SK-MEL-5 (cell line): Measurements from ENCODE around the gene GUK1. TPM values are rescaled to one million over a fixed set of nuclear protein-coding genes. Genes with fewer than 3 reads are reported as not detected.
"Not testable (repeated sequence)": the region's sequence is repeated elsewhere in the genome, so short reads cannot be mapped to it uniquely, and the experiment has no call there.

ENCODE experiments used
- DNase-seq: peaks from one replicate; pipeline ENCODE4 v3.0.0-alpha.2; 2016; ENCODE audit warnings: low read depth, low spot score
- in situ Hi-C: cut with HindIII; loops from 2 replicates; pipeline ENCODE4 v1.10.0; 2016; ENCODE audit warnings: low sequenced_read_pairs, high pct_unique_total_duplicates, low pct_unique_long_range_greater_than_20kb
- total RNA-seq: library from RNA; depleted of rRNA; stranded (reverse); fragments of >200 nt; shearing (Covaris generic); gene quantifications from 2 replicates; pipeline ENCODE4 v1.2.3, GENCODE V29; 2014

GUK1 gene
- total RNA-seq, 1 experiment from 2014 or later, result 198 TPM

DNA sequence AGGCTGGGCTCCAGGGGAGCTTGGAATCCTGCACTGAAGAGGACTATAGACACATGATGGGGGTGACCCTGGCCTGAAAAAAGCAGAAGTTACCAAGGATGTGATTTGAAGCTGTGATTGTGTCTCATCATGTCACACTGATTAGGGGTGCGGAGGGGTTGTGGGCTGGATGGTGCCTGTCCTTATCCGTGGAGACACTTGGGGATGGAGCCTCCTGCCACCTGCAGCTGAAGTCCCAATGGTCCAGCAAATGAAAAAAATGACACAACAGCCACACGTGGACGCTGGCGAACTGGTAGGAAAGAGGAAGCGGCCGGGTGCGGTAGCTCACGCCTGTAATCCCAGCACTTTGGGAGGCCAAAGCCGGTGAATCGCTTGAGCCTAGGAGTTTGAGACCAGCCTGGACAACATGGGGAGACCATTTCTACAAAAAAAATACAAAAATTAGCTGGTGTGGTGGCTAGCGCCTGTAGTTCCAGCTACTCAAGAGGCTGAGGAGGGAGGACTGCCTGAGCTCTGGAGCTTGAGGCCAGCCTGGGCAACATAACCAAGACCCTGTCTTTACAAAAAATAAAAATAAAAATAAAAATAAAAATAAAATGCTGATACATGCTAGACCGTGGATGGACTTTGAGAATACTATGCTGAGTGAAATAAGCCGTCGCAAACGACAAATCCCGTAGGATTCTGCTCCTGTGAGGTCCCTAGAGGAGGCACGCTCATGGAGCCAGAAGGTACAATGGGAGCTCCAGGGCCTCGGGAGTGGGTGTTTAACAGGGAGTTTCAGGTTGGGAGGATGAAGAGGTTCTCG, 24.7 kb downstream of the GUK1 start:
- in situ Hi-C loops, result no loop called here
- DNase-seq, result no peak

DNA sequence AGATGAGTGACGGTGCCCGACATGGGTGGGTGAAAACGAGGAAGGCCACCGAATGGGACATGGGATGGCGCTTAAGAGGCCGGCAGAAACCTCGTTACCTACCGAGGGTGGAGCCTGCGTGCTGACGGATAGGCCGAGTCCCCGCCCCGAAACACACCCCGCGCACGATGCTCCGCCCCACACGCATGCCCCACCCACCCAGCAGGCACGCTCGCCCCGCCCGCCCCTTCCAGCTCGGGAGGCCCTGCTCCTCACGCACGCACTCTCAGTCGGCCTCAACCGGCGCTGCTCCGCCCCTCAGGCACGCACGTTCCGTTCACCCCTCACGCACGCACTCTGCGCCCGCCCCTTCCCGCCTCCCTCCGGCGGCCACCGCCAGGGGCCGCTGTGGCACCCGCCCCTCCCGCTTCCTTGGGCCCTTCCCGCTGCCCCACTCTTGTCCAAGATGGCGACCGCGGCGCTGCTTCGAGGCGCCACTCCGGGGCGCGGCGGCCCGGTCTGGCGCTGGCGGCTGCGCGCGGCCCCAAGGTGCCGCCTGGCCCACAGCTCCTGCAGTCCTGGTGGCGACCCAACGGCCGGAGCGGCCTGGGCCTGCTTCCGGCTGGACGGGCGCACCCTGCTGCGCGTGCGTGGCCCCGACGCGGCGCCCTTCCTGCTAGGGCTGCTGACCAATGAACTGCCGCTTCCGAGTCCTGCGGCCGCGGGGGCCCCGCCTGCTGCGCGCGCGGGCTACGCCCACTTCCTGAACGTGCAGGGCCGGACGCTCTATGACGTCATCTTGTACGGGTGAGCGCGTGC, 25.5 kb downstream of the GUK1 start, which contains the start of gene IBA57:
Gene IBA57 (plus strand): TSS at position 433 of the 798 bp plus-strand sequence. CDS start 13 bp downstream, at position 446.
- in situ Hi-C loops, result no loop called here
- peak; percentile 98 for DNase-seq

DNA sequence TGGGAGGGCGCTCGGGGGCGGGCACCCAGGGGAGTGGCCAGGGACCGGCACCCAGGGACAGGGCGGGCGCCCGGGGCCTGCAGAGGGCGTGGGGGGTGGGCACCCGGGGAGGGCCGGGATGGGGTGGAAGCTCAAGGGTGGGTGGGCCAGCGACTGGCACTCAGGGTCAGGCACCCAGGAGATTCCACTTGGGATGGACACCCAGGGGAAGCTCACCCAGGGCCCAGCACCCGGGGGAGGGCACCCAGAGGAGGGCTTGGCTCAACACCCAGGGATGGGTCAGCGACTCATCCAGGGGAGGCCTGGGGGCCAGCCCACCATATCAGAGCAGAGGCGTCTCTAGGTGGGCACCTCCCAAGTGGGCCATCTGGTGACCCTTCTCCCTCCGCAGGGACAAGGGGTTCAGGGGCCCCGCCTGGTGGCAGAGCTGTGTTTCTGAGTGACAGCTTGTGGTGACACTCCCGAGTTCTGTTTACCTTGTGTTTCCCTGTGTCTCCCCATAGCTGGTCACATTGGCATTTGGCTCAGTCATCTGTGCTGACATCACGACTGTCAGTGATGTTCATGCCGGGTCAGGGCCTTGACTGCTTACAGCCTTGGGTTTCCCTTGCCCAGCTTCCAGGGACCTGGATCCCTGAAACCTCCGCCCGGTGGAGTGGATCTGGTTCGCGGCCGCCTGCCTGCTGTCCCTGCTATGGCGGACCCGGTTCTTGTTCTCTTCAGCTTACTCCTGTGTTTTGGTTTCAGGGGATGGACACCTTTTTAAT, 26.3 kb downstream of the GUK1 start:
- DNase-seq, result peak; percentile 50
- in situ Hi-C loops, result no loop called here

DNA sequence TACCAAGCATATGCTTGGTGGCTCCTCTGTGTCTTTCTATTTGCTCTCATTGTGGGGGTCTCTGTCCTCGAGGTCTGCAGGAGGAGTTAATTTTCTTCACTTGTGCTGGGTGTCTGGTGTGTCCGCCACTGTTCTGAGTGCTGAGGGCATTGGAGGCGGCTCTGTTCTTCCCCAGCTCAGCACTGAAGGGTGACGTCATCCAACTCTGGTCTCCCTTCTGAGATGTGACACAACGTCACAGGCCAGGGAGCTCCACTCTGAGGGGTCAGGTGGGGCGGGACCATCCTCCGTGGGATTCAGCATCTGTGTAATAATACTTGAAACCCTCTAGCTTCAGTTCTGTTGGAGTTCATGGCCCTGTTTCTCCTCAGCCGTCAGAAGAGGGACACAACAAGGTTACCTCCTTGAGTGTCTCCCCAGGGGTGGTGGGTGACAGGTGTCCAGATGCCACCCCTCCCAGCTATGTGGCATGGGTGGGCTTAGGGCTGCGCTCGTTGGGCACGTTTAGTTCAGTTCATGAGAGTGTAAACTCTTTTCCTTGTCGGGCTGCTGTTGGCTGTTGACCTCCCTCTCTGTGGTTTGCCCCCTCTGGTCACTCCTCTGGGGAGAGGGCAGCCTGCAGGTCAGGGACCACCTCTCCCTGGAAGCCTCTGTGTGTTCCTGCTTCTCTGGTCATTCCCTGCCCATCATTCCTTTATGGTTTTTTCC, 28.6 kb downstream of the GUK1 start:
- in situ Hi-C loops, result no loop called here
- DNase-seq, result no peak

DNA sequence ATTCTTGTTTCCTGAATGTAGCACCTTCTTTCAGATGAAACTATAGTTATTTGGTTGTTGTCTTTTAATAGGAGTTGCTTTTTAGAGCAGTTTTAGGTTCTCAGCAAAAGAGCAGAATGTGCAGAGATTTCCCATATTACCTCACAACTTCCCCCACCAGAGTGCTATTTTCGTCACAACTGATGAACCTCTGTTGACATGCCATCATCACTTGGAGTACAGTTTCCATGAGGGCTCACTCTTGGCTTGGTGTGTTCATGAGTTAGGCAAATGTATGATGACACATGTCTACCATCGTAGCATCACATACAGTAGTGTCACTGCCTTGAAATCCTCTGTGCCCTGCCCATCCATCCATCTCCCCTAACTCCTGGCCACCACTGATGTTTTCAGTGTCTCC, 29.3 kb downstream of the GUK1 start:
- in situ Hi-C loops, result no loop called here

DNA sequence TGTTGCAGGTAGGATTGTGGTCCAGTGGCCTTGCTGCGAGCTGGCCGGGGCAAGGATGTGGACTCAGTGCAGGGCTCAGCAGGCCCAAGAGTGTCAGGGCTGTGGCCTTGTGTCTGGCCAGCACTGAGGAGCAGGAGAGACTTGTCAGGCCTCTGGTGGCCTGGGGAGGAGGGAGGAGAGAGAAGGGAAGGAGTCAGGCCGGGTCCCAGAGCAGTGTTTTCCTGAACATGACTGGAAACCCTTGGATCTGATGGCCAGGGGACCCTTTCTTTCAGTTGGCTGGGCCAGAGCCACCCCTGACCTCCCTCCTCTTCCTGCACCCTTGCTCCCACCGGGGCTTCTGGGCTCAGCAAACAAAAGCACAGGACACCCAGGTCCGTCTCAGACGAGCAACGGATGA, 30.6 kb downstream of the GUK1 start:
- in situ Hi-C loops, result no loop called here
- DNase-seq, result no peak

More for the DNA sequence above, 29.3 kb downstream of the GUK1 start:
- no peak for DNase-seq

DNA sequence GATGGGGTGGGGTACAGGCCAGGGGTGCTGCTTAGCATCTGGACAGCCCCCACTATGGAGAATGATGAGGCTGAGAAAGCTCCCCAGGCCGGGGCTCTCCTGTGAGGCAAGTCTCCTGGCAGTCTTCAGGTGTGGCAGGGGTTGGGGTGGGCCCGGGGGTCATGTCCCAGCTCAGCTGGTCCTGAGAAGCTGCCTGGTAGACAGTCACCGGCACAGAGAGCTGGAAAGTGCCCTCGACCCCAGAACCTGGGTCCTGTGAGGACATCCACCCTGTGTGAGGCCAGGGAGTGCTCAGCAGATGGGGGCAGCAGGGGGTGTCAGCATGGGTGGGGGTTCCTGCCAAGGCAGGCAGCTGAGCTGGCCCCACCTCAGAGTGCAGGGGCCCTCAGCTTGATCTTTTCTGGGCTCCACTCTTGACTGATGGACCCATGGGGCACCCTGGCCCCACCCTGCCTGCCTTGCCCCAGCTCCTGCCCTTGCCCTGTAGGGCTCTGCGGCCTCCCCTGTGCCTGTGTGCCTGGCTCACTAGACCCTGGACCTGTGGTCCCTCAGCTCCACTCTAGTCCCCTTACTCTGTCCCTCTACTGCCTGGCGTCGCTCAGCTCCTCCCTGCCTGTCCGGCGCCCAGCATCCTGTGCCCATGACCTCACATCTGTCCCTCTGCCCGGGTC, 31.3 kb downstream of the GUK1 start:
- in situ Hi-C loops, result no loop called here
- DNase-seq, result no peak

DNA sequence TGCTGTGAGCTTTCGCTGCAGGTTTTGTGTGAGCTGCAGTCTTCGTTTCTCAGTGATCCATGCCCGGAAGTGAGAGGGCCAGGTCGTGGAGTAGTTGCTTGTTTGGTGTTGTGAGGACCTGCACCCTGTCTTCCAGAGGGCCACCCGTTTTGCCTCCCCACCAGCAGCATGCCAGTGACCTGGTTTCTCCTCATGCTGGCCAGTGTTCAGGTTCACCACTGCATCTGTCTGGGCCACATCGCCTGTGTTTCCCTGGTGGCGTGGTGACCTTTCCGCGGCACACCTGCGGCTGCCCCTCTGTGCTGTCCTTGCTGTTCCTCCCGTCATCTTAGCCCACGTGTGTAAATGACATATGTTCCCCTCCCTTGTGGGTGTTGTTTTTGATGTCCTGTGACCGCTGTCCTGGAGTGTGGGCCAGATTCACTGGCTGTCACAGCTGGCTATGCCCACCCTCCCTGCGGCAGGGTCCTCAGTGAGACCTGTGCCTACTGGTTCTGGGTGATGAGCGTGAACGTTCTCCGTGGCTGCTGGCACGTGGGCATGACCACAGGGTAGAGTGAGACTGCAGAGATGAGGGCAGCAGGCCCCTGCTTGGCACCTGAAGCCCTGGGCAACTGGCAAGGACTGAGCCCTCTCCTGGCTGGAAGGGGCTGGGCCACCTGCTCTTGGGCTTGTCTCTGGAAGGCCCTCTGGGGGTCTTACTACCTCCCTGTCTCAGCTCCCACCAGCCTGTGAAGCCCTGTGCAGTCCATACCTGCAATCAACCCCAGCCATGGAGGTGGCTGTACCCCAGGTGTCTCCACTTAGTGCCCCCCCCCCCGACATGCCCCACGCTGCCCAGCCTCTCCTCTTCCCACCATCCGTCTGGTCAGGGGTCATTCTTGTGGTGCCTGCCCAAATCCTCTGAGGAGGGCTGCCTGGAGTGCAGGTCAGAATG, 32.8 kb downstream of the GUK1 start:
- in situ Hi-C loops, result no loop called here
- DNase-seq, result no peak

DNA sequence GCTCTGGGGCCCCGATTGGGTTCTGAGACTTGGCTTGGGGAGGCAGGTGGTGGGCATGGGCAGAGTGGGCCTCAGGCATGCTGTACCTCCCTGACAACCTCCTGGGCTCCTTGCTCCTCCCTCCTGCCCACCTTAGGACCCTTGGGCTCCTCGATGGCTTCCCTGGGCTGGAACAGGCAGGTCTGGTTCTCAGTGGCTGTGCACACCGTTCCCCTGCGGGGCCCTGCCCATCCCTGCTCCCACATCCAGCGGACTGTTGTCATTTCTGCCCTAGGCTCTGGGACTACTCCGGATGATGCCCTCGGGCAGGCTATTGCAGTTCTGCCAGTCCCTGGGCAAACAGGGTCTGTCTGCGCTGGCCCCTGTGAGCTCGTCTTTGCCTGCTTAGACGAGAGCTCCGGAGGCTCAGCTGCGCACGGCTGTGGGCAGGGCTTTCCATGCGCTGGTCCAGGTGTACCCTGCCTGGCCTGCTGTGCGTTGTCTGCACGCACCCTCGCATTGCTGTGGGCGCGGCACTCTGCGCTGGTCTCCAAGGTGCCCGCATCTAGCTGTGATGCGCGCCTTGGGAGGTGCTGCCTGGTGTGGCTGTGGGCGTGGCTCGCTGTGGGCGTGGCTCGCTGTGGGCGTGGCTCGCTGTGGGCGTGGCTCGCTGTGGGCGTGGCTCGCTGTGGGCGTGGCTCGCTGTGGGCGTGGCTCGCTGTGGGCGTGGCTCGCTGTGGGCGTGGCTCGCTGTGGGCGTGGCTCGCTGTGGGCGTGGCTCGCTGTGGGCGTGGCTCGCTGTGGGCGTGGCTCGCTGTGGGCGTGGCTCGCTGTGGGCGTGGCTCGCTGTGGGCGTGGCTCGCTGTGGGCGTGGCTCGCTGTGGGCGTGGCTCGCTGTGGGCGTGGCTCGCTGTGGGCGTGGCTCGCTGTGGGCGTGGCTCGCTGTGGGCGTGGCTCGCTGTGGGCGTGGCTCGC, 33.7 kb downstream of the GUK1 start:
- DNase-seq, in situ Hi-C loops: not testable (repeated sequence)

DNA sequence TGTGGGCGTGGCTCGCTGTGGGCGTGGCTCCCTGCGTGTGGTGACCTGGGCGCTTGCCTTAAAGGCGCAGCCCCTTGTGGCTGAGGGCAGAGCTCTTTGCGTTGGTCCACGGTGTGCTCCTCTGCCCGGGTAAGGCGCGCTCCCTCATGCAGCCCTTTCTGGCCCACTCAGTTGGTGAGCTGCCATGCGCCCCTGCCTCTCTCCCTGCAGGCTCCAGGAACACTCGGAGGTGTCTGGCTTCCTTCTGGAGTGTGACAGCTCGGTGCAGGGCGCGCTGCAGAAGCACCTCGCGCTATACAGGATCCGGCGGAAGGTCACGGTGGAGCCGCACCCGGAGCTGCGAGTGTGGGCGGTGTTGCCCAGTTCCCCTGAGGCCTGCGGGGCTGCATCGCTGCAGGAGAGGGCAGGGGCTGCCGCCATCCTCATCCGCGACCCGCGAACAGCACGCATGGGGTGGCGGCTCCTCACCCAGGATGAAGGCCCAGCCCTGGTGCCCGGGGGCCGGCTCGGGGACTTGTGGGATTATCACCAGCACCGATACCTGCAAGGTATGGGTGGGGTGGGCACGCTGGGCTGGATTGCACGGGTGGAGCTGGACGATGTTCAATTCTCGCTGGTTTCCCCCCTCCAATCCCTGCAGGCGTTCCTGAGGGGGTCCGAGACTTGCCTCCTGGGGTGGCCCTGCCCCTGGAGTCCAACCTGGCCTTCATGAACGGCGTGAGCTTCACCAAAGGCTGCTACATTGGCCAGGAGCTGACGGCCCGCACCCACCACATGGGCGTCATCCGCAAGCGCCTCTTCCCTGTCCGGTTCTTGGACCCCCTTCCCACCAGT, 34.6 kb downstream of the GUK1 start:
- in situ Hi-C loops, result no loop called here
- DNase-seq, result no peak

DNA sequence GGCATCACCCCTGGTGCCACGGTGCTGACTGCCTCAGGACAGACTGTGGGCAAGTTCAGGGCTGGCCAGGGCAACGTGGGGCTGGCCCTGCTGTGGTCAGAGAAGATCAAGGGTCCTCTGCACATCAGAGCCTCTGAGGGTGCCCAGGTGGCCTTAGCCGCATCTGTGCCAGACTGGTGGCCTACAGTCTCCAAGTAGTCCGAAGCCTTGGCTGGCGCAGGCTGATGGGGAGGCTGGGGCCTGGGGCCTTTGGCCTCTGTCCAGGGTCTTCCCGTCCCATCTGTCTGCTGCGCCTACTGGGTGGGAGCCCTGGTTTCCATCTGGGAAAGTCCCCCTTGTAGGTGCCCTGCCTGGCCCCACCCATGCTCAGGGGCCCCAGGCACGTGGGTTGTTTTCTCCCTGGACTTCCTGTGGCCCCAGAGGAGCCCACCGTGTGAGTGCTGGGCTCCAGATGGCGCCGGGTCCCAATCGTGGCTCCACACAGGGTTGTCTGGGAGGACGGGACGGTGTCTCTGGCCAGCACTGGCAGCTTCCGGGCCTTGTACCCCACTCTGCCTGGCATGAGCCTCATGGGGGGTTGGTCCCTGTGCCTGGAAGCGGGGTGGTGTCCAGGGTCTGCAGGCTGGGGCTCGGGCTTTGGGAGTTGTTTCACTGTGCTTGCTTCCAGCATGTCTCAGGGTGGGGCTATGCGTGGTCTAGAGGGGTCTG, 35.4 kb downstream of the GUK1 start:
- no peak for DNase-seq
- in situ Hi-C loops, result no loop called here

DNA sequence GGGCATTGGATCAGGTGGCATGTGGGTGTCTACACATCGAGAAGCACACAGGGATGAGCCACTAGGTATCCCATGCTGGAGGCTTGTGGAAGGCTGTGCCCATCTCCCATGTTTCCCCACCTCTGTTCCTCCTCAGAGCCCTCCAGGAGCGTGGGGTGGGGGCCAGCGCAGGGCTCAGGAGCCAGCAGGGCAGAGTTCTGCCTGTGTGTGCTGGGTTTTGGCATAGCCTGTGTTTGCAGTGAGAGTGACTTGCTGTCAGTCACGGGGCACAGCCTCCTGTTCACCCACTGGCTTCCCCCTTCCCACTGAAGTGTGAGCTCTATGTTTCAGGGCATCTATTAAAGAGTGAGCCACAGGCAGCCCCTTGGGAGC, 35.9 kb downstream of the GUK1 start:
- in situ Hi-C loops, result no loop called here
- no peak for DNase-seq

DNA sequence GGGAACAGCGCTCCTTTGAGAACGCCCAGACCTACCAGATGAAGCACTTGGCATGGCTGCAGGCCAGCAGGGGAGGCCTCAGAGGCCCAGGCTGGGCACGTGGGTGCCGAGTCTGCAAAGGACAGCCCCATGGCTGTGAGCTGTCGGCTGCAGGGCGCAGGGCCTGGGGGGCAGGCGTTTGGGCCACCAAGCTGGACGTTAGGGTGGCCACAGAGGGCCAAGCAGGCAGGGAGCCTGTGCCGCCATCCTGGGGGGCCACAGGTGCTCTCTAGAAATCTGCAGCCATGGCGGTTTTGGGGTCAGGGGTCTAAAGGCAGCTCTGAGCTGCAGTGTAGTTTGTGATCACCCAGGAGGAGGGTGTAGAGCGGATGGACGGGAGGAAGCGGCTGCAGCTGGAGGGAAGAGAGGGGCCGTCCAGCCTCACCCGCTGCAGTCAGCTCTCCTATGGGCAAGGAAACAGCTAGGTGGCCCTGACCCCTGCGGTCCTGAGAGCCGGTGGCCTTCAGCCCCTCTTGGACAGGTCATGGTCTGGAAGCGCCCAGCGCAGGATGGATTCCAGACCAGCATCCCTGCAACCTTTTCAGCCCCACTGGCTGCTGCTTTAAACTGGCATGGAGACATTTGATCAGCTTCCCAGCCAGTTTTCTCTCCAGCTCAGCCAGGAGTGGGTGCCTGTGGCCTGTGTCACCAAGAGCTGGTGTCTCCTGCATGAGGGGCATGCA, 36.5 kb downstream of the GUK1 start:
- no peak for DNase-seq
- in situ Hi-C loops, result no loop called here
